AG08395 (cell line): ENCODE data around the gene GPC5.
"Not testable (repeated sequence)": the region's sequence is repeated elsewhere in the genome, so short reads cannot be mapped to it uniquely, and the experiment has no call there.

ENCODE experiments used
- DNase-seq: peaks from one replicate; pipeline ENCODE4 v3.0.0; 2012; ENCODE audit warnings: mixed read lengths, low spot score

GPC5 gene

DNA sequence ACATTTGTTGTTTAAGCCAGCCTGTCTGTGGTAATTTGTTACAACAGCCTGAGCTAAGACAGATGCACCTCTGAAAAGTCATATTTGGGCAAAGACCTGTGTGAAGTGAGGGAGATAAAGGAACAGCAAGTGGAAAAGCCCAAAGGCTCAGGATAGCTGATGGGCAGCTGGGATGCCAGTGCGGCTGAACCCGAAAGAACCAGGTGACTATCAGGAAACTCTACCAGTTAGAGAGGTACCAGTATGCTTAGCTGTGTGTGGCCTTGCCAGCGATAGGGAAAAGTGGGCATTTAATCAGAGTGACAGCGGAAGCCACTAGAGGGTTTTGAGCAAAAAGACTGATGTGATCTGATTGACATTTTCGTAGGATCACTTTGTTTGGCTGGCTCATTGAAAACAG lies 1063.4 kb downstream of the GPC5 start:
- DNase-seq, result no peak

DNA sequence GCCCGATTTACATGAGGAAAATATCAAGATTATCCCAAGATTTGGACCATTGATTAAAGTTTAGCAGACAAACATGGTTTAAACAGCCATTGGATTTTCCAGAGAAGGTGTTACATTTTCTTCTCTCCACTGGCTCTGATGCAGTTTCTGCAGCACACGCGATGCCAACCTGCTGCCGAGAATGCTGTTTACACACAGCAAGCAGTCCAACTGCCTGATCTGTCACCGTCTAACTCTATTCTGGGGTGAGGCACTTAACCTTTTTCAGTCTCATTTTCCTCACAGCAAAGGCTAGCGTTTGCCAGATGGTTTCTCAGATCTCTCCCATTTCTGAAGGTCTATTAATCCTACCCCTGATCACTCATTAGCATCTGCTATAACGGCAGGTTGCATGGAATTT lies 1064.7 kb downstream of the GPC5 start:
- DNase-seq, result no peak

DNA sequence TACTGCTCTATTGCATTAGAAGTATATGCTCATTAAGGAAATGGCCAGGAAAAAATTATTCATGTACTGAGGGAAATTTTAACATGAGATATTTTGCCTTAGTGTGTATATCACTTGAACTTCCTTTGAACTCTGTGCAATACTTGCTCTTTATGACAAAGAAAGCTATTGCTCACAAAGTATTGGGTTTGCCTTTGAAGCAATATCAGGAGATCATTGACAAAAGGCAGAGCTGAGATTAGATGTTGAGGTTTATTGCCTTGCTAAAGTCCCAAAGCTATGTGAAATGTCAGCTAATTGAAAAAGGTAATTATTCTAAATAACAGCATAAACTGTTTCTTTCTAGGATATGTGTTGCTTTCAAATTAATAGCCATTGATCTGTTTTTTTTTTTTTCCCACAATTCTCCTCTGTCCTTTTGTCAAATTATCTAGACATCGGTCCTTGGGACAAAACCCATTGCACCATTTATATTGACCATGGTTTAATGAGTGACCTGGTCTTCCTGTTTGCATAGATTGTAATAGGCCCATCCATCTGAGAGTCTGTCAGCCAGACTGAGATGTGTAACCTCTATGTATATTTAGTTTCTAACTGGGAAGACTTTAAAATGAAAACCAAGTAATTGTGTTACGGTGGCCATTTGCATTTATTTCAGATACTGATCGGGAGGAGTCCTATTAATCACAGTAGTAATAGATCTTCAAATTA lies 1075.5 kb downstream of the GPC5 start:
- no peak for DNase-seq

DNA sequence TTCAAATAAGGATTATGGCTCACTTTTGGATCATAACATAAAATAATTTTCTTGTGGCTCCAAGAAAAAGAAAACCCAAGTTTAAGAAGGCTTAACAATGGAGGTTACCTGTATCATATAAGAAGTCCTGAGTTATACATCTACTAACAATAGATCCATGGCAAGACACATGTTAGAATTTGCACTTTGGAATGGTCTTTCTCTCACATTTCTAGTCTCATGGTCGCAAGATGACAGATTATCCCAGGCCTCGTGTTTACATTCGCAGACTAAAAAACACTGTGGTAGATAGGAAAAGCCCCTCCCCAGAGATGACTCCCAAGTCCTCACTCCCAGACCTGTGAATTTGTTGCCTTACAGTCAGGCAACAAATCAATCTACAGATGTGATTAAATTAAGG lies 1082.0 kb downstream of the GPC5 start:
- no peak for DNase-seq

DNA sequence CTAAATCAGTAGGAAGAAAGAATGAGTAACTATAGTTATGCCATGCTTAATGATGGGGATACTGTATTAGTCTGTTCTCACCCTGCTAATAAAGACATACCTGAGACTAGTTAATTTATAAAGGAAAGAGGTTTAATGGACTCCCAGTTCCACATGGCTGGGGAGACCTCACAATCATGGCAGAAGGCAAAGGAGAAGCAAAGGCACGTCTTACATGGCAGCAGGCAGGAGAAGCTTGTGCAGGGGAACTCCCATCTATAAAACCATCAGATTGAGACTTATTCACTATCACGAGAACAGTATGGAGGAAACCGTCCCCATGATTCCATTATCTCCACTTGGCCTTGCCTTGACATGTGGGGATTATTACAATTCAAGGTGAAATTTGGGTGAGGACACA lies 1084.4 kb downstream of the GPC5 start:
- not testable (repeated sequence) for DNase-seq

DNA sequence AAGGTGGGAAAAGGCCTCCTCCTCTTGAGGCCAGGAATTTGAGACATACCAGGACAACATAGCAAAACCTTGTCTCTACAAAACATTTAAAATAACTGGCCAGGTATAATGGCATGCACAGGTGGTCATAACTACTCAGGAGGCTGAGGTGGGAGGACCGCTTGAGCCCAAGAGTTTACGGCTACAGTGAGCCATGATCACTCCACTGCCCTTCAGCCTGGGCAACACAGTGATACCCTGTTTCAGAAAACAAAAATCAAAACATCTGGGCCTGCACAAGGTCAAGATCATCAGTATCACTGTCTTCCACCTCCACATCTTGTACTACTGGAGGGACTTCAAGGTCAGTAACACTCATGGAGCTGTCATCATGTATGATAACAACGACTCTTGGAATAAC lies 1085.5 kb downstream of the GPC5 start:
- no peak for DNase-seq

DNA sequence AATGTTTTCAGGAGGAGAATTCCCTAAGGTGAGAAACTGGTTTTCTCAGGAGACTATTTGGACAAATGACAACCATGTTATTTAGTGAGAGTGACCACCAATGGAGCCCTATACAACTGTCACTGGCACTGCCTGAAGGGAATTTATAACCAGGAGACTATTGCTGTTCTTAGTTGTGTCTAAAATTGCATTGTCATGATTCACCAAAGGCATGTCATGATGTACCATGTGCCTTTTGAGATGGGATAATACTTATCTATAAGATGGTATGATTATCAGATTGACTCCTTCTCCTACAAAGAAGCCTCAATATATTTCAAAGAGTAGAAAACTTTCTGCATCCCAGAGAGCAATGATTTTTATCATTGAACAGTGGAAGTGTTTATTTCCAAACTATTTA lies 1088.8 kb downstream of the GPC5 start:
- DNase-seq, result no peak

DNA sequence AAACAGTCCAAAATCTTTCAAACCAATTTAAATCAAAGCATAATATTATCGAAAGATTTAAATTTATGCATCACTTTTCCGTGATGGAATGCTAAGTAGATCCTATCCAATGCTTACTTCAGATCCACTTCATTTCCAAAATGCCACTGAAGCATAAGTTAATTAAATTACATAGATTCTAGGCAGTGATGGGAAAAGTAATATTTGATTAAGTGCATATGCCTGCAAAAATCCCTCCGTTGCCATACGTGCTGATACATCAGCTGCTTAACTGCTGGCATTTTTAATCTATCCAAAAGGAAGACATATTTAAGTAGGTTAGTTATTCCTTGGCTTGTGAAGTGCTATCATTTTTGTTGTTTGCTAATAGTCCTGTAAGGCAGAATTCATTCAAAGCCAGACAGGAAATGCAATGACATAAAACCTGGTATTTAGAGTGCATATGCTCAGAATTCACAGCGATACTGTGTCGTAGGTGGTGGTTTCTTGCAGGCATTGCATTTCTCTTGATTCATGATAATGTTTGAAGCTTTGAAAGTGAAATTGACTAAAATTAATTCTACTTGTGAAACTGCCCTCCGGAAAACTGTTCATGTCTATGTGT lies 1089.9 kb downstream of the GPC5 start:
- DNase-seq, result no peak

DNA sequence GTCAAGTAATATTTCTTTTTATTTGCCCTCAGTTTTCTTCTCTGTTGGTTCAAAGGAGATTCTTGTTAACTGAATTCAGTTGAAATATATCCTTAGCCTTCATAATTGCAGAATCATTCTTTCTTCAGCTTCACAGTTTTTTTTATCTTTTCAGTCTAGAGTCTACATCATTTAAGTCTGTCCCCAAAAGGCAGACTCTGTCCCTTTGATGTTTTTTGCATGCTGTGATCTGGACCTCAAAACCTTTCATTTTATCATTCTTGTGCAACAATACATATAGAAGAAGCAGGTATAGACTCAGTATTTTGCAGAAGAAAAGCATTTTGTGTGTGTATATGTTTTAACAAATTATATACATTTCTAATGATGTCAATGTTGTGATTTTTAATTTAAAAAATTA lies 1093.4 kb downstream of the GPC5 start:
- DNase-seq, result no peak

DNA sequence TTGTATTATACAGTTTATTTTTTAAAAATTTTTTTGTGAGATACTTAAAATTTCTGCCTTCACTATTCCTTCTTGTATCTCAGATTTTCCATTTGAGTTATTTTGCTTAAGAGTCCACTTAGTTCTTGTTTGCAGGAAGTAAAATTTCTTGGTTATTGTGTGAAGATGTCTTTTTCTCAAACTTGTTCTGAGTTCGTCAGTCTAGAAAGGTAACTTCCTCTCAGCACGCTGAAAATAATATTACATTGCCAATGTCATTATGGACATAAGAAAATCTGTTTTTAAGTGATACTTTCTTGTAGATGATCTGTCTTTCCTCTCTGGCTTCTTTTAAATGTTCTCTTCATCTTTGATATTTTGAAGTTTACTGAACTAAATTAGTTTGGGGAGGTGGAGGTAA lies 1096.5 kb downstream of the GPC5 start:
- no peak for DNase-seq

DNA sequence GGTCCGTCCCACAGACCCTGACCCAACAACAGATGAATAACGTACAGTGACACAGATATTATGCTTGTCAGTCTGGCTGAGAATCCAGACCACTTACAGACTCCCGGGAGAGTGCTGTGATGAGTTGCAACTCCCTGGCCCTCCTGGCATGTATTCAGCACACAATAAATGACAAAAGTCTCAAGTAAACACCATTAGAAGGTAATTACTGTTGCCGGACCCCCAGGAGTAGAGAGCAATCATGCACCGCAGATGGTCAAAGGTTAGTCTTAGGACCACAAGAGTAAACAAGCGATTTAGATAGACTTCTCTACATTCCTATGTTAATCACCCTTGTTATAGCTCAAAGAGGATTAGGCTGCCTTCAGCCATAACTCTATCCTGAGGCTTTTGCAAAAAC lies 1101.8 kb downstream of the GPC5 start:
- no peak for DNase-seq

DNA sequence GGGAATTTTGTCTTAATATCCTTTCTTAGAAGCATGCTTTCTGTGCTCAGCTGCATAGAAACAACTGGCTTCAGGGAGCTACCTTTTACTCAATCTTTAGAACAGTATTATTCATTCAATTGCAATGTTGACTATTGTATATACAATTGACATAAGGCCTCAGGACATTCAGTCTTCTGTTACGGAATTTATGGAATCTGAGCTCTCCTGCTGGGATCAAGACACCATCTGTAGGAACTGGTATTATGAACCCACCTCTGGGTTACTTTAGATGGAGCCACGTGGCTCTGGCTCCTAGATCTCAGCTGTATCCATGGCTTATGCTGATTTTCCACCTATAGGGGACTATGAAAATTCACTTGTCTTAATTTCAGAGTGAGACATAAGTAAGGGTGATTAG lies 1112.0 kb downstream of the GPC5 start:
- no peak for DNase-seq

DNA sequence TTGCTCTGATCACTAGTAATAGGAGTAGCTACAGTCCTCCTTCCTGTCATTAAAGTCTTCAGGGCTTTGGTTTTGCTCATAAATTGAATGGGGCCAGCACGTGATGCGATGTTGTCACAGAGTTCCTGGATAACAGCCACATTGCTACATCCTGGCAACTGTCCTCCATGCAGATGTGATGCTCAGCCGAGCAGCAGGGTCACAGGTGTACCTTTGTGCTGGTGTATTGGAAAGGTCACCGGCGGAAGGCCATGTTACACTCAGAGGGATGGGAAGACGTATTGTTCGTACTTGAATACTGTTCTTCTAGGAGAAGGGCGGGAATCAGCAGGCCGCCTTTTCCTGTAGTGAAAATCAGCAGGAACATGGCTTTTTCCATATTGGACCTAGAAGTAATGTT lies 1114.4 kb downstream of the GPC5 start:
- no peak for DNase-seq

DNA sequence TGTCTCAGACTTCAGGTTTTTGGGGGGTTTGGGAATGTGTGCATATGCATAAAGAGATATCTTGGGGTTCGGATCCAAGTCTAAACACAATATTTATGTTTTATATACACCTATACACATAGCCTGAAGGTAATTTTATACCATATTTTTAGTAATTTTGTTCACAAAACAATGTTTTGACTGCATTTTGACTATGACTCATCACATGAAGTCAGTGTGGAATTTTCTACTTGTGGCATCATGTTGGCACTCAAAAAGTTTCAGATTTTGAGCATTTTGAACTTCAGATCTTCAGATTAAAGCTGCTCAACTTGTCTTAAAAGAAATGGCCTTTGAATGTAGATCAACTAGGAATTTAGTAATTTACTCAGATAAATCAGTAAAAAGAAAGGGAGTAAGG lies 1115.3 kb downstream of the GPC5 start:
- no peak for DNase-seq

DNA sequence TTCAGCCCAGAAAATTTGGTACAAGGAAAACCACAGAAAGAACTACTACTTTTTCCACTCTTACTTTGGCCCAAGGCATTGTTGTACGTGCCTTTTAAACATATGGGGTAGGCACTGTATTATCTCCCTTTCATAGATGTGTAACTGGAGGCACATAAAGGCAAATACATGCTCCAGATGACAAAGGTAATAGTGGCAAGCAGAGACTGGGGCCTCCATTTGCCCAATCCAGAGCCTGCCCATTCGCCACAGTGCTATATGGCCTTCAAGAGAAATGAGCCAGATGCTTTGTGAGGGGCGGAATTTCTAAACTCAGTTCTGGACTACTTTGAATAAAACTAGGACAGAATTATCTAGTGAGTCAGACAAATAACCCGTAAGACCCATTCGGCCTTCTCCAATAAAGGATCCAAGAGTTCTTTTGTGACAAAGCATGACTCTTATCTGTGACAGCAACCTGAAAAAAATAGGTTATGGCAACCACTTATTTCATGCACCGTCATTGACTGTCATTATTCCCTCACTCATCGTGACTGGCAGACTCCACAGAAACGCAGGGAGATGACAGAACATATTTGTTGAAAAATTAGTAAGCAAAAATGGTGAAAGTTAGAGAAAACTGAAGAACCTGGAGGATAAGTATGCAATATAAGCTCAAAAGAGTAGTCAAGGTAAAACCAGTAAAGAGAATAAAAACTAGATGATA lies 1116.2 kb downstream of the GPC5 start:
- DNase-seq, result no peak

DNA sequence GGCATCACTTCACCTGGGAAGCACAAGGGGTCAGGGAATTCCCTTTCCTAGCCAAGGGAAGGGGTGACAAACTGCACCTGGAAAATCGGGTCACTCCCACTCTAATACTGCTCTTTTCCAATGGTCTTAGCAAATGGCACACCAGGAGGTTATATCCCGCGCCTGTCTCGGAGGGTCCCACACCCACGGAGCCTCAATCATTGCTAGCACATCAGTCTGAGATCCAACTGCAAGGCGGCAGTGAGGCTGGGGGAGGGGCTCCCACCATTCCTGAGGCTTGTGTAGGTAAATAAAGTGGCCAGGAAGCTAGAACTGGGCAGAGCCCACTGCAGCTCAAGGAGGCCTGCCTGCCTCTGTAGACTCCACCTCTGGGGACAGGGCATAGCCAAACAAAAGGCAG lies 1118.5 kb downstream of the GPC5 start:
- not testable (repeated sequence) for DNase-seq

DNA sequence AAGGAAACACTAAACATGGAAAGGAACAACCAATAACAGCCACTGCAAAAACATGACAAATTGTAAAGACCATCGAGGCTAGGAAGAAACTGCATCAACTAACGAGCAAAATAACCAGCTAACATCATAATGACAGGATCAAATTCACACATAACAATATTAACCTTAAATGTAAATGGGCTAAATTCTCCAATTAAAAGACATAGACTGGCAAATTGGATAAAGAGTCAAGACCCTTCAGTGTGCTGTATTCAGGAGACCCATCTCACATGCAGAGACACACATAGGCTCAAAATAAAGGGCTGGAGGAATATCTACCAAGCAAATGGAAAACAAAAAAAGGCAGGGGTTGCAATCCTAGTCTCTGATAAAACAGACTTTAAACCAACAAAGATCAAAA lies 1120.2 kb downstream of the GPC5 start:
- DNase-seq, result not testable (repeated sequence)

DNA sequence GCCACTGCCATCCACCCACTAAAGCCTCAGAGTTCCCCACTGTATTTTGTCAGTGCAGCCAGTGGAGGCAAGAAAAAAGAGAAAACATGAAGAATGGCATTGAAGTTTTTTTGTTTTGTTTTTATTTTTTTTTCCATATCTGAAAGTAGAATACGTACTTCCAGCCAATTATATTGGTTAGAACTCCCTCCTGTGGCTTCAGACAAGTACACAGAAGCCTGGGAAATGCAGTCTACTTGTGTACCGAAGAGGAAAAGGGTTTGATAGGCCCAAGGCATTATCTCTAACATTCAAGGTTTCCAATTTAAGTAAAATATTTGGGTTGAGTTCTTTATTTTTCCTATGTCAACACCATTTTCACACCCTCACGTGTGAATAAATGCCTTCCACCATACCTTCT lies 1131.9 kb downstream of the GPC5 start:
- DNase-seq, result no peak

DNA sequence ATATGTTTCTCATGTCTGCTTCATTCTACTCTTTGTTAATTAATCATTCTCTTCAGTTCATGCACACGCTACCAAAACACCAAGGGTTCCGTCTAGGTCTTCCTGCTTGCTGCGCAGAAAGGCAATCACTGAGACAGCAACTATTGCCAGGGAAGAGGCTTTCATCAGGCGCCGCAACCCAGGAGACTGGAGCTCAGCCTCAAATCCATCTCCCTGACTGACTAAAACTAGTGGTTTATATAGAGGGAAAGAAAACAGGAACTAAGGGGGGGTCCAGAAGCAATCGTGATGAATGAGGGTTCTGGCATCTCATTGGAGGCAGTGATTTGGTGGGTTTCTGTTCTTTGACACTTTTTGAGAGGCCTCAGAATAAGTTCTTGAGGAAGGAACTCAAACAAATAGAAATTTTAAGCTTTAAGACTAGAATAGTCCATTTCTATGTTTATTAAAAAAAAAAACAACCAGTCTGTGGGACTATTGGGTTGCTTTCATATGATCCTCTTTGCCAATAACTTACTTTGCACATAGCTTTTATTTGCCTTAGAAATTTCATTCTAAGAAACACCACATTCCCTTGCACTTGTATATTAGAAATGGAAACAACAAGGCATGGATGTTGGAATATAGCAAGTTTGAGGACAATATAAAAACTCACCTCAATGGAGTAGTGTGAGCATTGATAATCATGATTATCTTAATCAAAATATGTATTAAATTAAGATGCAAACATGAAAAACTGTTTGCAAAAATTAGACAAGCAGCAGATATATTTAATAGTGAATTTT lies 1137.0 kb downstream of the GPC5 start:
- no peak for DNase-seq

DNA sequence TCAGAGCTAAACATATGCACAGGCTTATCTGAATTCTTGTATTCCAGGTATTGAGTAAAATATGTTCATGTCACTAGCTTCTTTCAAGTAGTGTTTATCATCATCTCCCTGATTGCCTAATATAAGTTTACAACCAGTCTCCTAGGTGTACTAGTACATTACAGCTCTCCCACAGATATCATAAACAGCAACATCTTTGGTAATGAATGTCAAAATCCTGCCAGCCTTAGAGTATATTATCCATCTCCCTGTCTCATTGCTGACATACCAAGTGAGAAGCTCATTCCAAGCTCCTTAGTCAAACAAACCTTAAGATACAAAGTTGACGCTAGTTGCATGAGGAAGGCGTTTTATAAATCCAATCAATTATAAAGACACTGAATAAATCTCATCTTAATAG lies 1139.0 kb downstream of the GPC5 start:
- DNase-seq, result no peak

DNA sequence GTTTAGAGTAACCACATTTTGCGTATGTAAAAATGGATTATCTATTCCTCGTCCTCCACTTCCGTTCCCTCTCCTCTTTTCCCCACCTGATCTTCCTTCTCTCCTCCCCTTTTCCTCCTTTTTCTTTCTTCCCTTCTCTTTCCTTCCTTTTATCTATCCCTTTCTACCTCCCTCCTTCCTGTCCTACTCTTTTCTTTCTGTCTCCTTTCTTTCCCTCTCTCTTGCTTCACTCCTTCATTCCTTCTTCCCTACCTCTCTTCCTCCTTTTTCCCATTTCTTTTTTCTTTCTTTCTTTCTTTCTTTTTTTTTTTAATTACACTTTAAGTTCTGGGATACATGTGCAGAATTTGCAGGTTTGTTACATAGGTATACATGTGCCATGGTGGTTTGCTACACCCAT lies 1139.7 kb downstream of the GPC5 start:
- DNase-seq, result no peak

DNA sequence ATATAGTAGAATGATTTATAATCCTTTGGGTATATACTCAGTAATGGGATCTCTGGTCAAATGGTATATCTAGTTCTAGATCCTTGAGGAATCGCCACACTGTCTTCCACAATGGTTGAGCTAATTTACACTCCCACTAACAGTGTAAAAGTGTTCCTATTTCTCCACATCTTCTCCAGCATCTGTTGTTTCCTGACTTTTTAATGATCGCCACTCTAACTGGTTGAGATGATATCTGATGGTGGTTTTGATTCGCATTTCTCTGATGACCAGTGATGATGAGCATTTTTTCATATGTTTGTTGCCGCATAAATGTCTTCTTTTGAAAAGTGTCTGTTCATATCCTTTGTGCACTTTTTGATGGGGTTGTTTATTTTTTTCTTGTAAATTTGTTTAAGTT lies 1140.7 kb downstream of the GPC5 start:
- DNase-seq, result not testable (repeated sequence)

DNA sequence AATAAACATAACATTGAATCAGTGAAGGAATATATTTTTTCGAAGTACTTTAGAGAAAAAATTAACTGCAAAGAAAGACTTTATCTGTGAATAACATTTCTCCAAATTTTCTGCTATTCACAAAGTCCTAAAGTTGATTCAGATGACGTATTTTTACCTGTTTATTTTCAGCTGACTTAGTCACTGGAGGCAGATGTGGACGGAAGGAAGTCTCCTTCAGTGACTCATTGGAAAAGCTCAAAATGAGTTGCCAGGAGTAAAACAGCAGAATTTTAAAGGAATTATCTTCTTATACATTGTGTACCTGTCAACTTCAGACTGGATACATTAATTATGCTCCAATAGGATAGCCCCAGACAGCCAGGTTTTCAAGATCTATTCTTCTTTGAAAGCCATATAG lies 1148.8 kb downstream of the GPC5 start:
- no peak for DNase-seq
